ENCODE results near the gene SRRT.

Gene SRRT

GRCh38 chr7:100882785-100883526 lies 8.1 kb downstream of the SRRT start:
- DNase-seq, result no peak

DNA sequence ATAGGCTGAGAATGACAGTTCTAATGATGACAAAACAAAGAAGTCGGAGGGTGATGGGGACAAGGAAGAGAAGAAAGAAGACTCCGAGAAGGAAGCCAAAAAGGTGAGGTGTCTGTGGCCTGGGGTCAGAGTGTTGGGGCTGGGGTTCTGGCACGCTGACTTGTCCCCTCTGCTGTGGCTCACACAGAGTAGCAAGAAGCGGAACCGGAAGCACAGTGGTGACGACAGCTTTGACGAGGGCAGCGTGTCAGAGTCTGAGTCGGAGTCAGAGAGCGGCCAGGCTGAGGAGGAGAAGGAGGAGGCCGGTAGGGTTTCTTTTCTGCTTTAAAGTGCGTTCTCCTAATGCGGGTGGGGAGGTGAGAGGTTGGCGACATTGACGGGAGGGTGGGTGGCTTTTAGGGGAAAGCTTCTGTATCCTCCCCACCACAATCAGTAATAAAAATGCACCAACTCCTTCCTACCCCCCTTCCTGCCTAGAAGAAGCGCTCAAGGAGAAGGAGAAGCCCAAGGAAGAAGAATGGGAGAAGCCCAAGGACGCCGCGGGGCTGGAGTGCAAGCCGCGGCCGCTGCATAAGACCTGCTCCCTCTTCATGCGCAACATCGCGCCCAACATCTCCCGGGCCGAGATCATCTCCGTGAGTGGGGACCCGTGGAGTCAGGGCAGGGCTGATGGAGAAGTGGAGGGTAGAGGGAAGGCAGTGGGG lies 10.0 kb downstream of the SRRT start:
- DNase-seq, result no peak

DNA sequence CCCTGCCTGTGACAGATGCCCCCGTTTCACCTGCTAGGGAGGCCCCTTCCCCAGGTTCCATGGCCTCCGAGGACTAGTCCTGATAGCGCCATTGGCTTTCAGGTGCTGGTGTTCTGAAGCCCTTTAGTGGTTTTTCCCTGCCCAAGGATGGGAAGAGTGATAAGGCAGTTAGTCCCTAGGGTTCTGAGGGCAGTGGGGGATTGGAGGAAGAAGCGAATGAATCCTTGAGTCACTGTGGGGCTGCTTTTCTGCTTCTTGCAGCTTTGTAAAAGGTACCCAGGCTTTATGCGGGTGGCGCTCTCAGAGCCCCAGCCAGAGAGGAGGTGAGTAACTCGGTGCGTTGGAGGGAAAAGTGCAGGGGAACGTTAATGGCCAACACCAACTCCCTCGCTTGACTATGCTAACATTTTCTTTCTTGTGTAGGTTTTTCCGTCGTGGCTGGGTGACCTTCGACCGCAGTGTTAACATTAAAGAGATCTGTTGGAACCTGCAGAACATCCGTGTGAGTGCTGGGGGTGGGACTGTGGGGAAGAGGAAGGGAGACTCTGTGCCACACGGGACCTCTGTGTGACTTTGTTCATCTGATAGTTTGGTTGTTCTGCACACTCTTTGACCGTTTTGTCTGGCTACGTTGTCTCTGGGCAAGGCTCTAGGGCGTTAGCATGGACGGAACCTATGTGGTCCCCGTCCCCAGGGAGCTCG lies 10.7 kb downstream of the SRRT start:
- DNase-seq, result no peak

GRCh38 chr7:100886142-100886935 lies 11.4 kb downstream of the SRRT start:
- no peak for DNase-seq

GRCh38 chr7:100886936-100887515 lies 12.1 kb downstream of the SRRT start:
- DNase-seq, result no peak

- no peak for DNase-seq
These were observed 12.8 kb downstream of the SRRT start for GRCh38 chr7:100887516-100888290.

- DNase-seq, result no peak
These were observed 13.5 kb downstream of the SRRT start for GRCh38 chr7:100888291-100888987.

DNA sequence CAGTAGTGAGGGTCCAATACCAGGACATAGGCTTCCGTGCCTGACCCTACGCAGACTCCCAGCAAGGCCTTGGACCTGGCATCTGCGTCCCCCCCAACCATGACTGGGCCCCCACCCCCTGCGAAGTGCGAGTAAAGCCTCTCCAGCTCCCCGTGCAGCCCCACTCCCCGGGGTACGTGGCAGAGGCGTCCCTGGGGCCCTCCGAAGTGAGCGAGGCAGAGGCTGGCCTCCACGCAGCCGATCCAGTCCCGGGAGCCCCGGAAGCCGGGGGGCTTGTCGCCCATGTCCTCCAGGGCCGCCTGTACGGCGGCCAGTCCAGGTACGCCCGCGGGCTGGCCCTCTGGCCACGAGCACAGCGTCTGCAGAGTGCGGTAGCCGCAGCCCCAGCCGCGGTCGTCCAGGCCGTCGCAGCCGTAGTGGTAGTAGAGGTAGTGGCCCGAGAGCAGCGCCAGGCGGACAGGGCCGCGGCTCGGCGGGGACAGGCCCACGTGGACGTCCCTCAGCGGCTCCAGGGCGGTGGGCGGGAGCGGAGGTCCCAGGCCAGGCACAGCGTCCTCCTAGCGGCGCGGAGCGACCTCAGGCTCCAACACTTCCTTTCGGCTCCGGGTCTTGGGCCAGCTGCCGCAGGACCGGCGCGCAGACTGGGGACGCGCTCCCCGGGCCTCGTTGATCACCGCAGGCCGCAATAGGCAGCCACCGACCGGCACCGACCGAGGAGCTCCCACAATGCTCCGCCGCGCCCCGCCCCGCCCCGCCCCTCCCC lies 14.3 kb downstream of the SRRT start, which contains the start of gene UFSP1:
Gene UFSP1, minus strand, starts transcription at position 728 of the 763 bp plus-strand sequence. Its CDS starts 444 bp downstream, at position 284.
- DNase-seq, result no peak

DNA sequence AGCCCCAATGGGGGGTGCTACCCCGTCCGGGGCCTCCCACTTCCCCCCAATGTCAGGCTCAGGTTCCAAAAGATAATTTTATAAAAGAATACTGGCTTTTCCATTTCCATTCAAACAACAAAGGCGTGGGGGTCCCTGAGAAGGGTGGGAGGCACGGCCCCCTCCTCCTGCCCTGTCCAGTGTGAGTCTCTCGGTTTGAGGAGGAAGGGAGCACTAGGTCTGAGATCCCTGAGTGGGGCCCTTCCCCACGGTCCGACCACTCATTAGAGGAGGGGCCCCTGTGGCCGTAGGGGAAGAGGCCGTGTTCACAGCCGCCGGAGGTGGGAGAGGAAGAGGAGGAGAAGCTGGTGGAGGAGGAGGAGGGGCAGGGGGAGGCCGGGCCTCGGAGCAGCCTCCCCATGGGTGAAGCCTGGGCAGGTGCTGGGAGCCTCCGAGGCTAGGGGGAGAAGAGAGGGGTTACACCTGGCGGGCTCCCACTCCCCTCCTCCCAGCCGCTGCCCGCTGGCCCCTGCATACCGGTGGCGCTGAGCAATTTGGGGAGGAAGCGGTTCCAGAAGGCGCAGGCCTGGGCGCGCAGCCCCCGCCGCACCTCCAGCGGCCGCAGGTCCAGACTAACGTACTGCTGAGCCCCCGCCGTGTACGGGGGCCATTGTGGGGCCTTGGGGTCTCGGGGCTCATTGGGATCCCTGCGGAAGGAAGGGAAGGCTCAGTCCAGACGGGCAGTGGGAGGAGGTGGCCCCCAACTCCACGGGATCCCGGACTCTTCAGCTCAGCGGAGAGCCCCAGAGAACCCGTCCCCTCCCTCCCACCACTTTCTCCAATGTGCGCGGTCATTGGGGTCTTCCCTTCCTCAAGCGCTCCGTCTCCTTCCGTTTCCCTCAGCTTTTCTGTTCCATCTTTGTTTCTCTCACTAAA lies 16.0 kb downstream of the SRRT start:
- DNase-seq, result no peak

DNA sequence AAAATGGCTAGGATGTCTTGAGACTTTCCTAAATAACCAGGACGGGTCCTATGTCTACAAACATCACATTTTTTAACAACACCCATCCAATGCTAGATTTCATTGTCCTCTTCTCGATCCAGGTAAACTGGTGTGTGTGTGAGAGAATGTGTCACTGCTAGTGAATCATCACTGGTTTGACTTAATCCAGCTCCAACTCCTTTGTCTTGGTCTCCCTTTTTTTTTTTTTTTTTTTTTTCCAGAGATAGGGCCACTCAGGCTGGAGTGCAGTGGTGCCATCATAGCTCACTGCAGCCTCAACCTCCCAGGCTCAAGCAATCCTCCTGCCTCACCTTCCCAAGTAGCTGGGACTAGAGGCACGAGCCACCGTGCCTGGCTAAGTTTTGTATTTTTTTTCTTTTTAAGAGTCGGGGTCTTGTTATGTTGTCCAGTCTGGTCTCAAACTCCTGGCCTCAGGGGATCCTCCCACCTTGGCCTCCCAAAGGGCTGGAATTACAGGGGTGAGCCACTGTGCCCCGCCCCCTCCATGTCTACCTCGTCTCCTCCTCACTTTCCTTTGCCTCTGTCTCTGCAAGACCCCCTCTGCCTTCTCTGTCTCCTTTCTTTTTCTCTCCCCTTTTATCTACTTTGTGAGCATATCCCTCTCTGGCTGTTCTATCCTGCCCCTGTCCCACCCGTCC lies 16.8 kb downstream of the SRRT start:
- DNase-seq, result no peak

DNA sequence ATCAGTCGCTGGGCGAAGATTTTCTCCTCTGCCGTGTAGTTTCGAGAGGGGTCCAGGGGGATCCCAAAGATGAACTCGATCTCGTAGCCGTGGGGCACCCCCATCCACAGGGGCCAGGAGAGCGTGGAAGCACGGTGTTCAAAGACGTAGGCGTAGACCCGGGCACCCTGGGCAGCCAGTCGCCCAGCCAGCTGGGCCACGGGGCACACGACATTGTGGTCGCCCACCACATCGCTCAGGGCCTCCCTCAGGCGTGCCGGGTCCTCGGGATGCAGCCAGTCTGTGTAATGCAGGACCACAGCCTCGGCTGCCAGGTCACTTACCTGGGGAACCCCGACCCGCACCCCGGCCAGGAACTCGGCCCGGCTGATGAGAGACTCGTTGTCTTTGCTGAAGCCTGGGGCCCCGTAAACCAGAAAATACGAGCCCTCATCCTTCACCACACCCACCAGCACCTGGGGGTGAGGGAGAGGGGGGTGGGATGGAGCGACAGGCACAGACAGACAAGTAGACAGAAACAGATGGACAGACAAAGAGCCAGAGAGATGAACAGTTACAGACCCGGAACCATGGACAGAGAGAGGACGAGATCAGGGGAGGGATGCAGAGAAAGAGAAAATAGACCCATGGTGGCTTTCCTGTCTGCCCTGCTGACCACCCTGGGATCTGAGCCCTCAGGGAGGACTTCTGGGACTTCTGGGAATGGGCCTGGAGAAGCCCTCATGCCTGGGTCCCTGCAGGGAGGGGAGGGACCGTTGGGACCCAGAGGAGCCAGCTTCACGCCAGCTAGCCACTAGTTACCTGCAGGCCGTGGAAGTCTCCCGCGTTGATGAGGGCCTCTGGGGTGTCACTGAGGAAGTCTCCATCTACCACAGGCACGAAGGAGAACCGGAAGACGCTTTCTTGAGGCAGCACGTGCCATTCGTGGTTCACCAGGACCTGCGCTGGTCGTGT lies 17.7 kb downstream of the SRRT start:
- no peak for DNase-seq

- no peak for DNase-seq
These were observed 18.5 kb downstream of the SRRT start for GRCh38 chr7:100893318-100893895.

DNA sequence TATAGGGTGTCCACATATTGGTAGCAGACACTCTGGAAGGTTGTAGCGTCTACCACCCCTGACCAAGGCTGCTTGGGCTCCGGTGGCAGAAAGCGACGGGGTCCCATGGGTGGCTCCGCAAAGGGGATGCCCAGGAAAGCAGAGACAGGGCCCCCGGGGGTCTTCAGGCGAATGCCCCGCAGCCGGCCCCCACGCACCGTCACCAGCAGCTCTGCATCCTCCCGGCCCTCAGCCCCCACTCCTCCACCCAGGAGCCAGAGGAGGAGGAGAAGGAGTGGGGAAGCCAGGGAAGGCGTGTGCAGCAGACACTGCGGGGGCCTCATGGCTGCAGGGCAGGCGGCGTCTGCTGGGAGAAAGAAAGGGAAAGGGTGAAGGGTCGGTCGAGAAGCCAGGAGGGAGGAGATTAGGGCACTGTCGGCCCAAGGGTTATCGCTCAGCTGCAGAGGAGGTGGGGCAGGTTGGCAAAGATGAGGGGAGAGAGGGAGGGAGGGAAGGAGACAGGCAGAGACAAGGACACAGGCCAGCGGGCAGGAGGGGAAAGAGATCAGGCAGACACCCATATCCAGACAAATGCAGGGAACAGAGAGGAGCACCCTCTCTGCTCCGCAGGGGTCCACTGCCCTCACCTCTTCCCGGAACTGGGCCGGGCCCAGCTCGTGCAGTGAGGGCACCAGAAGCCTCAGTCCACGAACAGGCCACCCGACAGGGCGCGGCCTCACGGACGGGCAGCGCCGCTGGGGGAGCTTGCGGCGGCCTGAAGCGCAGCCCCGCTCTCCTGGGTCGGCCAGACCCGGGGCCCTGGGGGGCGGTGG lies 19.2 kb downstream of the SRRT start:
- no peak for DNase-seq

- no peak for DNase-seq
These were observed 20.2 kb downstream of the SRRT start for GRCh38 chr7:100894860-100895700.

DNA sequence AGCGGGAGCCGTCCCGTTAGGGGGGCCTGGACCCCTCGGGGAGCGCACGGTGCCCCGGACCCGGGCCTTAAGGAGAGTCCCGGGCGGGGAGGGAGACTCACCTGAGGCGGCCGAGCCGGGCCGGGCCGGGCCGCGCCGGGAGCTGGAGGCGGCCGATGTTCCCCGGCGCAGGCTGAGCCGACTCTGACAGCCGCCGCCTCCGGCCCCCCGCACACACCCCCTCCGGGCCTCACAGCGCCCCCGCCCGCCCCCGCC lies 20.7 kb downstream of the SRRT start, which contains the start of gene ACHE:
Gene ACHE, minus strand, starts transcription at position 188 of the 255 bp plus-strand sequence. CDS start 1,656 bp downstream, outside the sequence.
- DNase-seq, result no peak
